Fibroblast of villous mesenchyme (primary cell): Measurements from ENCODE around the gene SMYD3. TPM values are rescaled to one million over a fixed set of nuclear protein-coding genes. Genes with fewer than 3 reads are reported as not detected.

ENCODE experiments used
- DNase-seq: peaks from one replicate; pipeline ENCODE4 v3.0.0-alpha.2; 2010; ENCODE audit warnings: low read depth
- H3K4me3 ChIP-seq: 2 replicates; pipeline ENCODE4 v1.5.1; 2011; ENCODE audit warnings: low read depth, mild to moderate bottlenecking, low read length
- total RNA-seq: library from RNA; depleted of rRNA; stranded (reverse); fragments of >200 nt; gene quantifications from 2 replicates; pipeline ENCODE4 v1.2.3, GENCODE V29; 2012
- TF ChIP-seq, protein P1 (sequence below): IDR thresholded peaks from 2 replicates; pipeline ENCODE4 v1.5.1; 2012; ENCODE audit warnings: low read depth, mild to moderate bottlenecking, low read length; ENCODE audit not compliant: insufficient read depth

Gene SMYD3
- total RNA-seq, 1 donor = 35.4 TPM

DNA sequence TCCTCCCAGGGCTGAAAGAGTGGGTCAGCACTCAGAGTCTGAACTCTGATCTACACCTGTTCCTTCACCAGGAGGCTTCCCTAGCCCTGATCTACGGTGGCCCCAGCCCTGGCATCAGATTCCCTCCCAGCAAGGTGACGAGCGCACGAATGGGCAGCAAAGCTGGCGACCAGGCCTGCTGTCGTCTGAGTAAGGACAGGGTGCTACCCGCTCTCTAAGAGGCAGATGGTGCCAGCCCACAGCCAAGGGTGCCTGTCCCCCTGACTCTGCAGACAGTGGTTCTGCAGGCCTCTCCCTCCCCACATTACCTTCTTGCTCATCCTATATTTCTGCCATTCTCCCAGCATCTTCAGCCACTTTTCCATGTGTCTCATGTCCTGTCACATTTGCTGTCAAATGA, 10.3 kb upstream of the SMYD3 start:
- TF ChIP-seq, protein P1, sequence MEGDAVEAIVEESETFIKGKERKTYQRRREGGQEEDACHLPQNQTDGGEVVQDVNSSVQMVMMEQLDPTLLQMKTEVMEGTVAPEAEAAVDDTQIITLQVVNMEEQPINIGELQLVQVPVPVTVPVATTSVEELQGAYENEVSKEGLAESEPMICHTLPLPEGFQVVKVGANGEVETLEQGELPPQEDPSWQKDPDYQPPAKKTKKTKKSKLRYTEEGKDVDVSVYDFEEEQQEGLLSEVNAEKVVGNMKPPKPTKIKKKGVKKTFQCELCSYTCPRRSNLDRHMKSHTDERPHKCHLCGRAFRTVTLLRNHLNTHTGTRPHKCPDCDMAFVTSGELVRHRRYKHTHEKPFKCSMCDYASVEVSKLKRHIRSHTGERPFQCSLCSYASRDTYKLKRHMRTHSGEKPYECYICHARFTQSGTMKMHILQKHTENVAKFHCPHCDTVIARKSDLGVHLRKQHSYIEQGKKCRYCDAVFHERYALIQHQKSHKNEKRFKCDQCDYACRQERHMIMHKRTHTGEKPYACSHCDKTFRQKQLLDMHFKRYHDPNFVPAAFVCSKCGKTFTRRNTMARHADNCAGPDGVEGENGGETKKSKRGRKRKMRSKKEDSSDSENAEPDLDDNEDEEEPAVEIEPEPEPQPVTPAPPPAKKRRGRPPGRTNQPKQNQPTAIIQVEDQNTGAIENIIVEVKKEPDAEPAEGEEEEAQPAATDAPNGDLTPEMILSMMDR = no peak
- DNase-seq = no peak
- H3K4me3 ChIP-seq = no peak overlapping the region

DNA sequence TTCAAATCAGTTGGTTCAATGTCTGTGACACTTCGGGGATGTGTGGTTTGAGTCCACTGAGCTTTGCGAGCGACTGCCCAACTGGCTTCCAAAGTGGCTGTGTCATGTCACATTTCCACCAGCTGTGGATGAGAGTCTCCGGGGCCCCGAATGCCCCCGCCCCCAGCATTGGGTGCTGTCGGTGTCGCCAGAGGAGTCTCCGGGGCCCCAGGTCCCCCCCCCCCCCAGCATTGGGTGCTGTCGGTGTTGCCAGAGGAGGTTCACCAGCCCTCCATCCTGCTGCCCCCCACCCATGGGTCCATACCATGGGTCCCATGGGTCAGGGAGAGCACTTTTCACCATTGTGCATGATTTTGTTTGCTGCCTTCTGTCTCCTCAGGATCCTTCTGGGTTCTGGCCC, 9.0 kb upstream of the SMYD3 start:
- TF ChIP-seq, protein P1 = no peak
- no peak overlapping the region for H3K4me3 ChIP-seq
- DNase-seq = no peak

DNA sequence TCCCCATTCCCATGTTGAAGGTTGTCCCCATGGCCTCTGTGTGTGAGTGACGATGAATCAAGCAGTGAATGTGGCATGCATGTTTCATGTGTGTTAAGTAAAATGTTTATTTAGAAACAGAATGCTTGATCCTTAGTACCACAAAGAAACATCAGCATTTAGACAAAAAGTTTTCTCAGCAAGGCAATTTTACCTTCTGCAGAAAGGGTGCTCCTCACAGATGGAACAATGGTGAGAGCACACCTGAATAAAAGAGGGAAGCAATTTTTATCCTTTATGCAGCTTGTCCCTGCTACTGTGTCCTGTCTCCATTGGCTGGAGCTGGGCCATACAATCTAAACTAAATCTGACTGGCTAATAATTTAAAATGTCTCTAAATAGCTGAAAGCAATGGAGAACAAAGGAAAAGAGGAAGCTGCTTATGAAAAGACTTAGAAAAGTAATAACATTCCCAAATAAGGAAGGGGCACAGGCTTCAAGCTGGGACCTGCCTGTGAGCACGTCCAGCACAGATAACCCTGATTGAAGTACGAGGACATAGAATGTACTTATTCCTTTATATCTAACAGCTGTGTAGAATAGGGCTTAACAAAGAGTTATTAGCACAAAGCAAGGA, 8.4 kb upstream of the SMYD3 start:
- TF ChIP-seq, protein P1 = no peak
- H3K4me3 ChIP-seq = no peak overlapping the region
- no peak for DNase-seq

DNA sequence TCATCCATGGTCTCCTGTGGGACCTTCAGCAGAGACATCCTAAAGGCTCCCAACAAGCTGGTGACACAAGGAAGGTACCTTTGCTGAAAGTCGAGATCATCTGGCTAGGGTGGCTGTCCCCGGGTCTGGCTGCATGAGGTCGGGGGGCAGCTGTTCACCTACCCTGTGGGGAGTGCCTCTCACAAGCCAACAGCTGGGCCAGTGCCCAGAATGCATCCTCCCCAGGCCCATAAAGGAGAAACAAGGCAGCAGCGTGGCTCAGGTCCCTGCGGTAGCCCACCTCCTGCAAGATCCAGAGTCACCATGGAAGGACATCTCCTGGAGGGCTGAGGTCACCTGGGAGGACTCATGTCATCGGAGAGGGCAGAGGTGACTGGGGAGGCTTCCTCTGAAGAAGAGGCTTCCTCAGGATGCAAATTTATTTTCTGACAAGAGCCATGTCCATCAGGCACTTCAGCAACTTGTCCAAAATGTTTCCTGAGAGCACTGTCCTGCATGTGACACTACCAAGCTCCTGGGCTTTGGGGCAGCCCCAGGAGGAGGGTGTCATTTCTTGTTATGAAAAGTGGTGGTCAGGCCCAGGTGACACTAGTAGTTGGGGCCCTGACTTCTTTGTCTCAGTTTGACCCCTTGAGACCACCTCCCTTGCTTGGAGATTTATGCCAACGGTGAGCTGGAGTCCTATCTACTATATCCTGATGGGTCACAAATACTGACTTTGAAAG, 6.7 kb upstream of the SMYD3 start:
- TF ChIP-seq, protein P1 = no peak
- DNase-seq = no peak
- no peak overlapping the region for H3K4me3 ChIP-seq

DNA sequence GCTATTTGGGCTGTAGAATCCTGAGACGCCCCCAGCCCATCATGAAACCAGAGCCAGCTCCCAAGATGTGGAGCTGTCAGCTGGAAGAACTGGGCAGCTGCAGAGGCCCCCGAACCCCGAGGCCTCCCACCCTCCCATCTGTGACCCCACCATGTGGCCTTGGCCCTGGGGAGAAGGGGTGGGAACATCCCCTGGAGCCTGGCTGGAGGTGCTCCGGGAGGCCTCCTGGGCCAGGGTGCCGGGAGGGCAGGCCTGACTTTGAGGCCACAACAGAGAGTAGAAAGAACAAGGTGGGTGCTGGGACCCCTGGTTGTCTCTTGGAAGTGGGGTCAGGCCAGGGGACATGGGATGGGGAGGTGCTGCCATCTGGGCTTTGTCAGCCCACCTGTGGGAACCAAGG, 6.0 kb upstream of the SMYD3 start:
- H3K4me3 ChIP-seq = no peak overlapping the region
- TF ChIP-seq, protein P1 = no peak
- no peak for DNase-seq

DNA sequence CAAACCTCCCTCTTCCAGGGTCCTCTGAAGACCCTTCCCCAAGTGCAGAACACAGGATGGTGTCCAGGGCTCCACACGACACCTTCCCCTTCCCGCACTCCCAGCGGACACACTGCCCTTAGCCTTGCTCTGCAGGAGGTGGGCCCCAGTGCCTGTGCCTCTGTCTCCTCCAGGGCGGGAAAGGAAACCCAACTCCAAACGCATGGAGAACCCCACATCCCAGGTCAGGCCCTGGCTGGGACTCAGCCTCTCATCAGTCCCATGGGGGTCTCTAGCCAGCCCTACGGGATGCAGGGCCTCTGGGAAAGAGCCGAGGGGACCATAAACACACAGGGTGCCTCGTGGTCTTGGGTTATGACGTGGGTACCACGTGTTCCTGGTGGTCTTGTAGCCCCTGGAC, 5.6 kb upstream of the SMYD3 start:
- no peak for DNase-seq
- TF ChIP-seq, protein P1 = no peak
- H3K4me3 ChIP-seq = no peak overlapping the region
